ENCODE results near the gene RPL29.

Gene RPL29

GRCh38 chr3:52025453-52025852 lies 29.8 kb upstream of the RPL29 start:
- H3K9ac ChIP-seq (ENCODE audit: insufficient read length, low read depth) = no peak overlapping the region
- no peak for DNase-seq (ENCODE audit: low read depth, low spot score)
- H3K36me3 ChIP-seq (ENCODE audit: insufficient read depth, insufficient read length, low read length) = no peaks in the 10 kb centered on the region
- TF ChIP-seq YY1 (IDR thresholded peaks at IDR 0.05; ENCODE audit: insufficient read depth, insufficient read length) (no peak), ZNF274 (IDR thresholded peaks at IDR 0.05; ENCODE audit: low read depth, low read length) (no peak), SUZ12 (IDR thresholded peaks at IDR 0.05; ENCODE audit: extremely low read depth, insufficient read depth, insufficient read length) (no peak)
- H3K27me3 ChIP-seq (ENCODE audit: insufficient read depth, insufficient read length) = no peaks in the 10 kb centered on the region
- H3K4me3 ChIP-seq (ENCODE audit: insufficient read length, low read depth) = no peak overlapping the region
- H3K4me1 ChIP-seq (ENCODE audit: insufficient read depth, insufficient read length) = peaks cover 30% of the 10 kb centered on the region
- no peaks in the 10 kb centered on the region for H3K9me3 ChIP-seq (ENCODE audit: insufficient read depth, low read length)

DNA sequence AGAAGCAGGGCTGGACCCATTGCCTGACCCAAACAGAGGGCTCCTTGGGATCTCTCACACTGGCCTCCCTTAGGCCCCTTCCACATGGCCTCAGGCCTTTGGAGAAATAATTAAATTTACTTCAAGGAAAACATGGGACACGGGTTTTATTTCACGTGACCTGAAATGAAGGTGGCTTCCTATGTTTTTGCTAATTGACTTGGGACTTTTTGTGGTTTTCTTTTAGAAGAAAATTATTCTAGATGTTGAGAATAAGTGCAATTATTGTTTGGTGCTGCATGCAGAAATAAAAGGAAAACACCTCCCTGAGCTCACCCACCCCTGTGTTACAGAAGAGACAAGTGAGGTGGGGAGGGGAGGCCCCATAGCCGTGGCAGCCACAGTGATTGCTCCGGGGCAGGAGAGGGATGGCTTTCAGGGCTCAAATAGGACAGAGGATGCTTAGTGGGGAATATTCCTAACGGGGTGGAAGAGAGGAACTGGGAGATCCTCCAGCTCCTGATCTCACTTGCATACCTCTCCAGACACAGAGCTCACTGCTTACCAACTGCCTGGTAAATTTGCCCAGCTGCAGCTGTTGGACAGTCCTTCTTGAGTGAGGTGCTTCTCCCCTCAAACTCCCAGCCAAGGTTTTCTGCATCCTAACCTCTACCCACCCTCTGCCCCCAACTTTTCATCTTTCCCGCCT lies 29.2 kb upstream of the RPL29 start:
- Histone ChIP-seq H3K4me3 (ENCODE audit: insufficient read length, low read depth) (no peak overlapping the region), H3K36me3 (ENCODE audit: insufficient read depth, insufficient read length, low read length) (no peaks in the 10 kb centered on the region), H3K27me3 (ENCODE audit: insufficient read depth, insufficient read length) (no peaks in the 10 kb centered on the region), H3K4me1 (ENCODE audit: insufficient read depth, insufficient read length) (peaks cover 30% of the 10 kb centered on the region), H3K9me3 (ENCODE audit: insufficient read depth, low read length) (no peaks in the 10 kb centered on the region), H3K9ac (ENCODE audit: insufficient read length, low read depth) (no peak overlapping the region)
- no peak for DNase-seq (ENCODE audit: low read depth, low spot score)
- TF ChIP-seq ZNF274 (IDR thresholded peaks at IDR 0.05; ENCODE audit: low read depth, low read length) = no peak
- TF ChIP-seq YY1 (IDR thresholded peaks at IDR 0.05; ENCODE audit: insufficient read depth, insufficient read length) = no peak
- no peak for TF ChIP-seq SUZ12 (IDR thresholded peaks at IDR 0.05; ENCODE audit: extremely low read depth, insufficient read depth, insufficient read length)

DNA sequence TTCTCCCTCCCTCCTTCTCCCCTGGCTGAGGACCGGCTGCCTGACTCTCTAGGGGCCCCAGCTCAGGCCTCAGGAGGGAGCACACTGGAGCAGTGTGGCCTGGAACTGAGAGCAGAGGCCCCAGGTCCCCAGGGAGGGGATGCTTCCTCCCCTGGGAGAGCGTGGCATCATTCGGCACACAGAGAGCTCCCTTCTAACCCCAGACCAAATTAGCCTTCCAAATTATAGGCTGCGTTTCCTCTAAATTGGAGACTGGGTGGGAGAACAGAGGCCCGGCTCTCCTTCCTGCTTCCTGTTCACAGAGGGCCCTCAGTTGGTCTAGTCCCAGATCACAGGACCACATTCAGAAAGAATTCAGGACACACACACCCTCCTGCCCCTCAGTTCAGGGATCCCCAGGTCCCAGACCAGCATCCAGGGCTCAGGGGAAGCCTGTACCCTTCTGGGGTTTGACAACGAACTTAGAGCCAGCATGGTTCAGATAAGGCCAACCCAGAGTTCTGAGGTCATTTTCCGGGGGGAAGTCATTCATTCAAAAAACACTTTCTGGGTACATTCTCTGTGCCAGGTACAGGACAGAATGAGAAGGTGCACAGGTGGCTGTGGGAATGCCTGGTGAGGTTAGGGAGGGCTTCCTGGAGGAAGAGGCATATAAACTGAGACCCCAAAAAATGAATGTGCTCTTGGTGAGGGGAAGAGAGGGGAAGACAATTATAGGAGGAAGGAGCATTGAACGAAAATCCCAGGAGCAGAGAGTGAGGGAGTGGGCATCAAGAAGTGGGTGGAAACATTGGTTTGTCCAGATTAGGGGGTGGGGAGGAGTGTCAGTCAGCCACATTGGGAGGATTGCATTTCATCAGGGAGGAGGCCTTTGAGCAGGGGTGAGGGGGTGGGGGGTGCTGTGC lies 28.4 kb upstream of the RPL29 start:
- peaks cover 34% of the 10 kb centered on the region for H3K4me1 ChIP-seq (ENCODE audit: insufficient read depth, insufficient read length)
- no peak overlapping the region for H3K4me3 ChIP-seq (ENCODE audit: insufficient read length, low read depth)
- no peak for DNase-seq (ENCODE audit: low read depth, low spot score)
- TF ChIP-seq SUZ12 (IDR thresholded peaks at IDR 0.05; ENCODE audit: extremely low read depth, insufficient read depth, insufficient read length) = no peak
- TF ChIP-seq YY1 (IDR thresholded peaks at IDR 0.05; ENCODE audit: insufficient read depth, insufficient read length) = no peak
- TF ChIP-seq ZNF274 (IDR thresholded peaks at IDR 0.05; ENCODE audit: low read depth, low read length) = no peak
- H3K36me3 ChIP-seq (ENCODE audit: insufficient read depth, insufficient read length, low read length) = no peaks in the 10 kb centered on the region
- no peaks in the 10 kb centered on the region for H3K27me3 ChIP-seq (ENCODE audit: insufficient read depth, insufficient read length)
- no peaks in the 10 kb centered on the region for H3K9me3 ChIP-seq (ENCODE audit: insufficient read depth, low read length)
- peak overlapping the region; percentile 15 for H3K9ac ChIP-seq (ENCODE audit: insufficient read length, low read depth)

DNA sequence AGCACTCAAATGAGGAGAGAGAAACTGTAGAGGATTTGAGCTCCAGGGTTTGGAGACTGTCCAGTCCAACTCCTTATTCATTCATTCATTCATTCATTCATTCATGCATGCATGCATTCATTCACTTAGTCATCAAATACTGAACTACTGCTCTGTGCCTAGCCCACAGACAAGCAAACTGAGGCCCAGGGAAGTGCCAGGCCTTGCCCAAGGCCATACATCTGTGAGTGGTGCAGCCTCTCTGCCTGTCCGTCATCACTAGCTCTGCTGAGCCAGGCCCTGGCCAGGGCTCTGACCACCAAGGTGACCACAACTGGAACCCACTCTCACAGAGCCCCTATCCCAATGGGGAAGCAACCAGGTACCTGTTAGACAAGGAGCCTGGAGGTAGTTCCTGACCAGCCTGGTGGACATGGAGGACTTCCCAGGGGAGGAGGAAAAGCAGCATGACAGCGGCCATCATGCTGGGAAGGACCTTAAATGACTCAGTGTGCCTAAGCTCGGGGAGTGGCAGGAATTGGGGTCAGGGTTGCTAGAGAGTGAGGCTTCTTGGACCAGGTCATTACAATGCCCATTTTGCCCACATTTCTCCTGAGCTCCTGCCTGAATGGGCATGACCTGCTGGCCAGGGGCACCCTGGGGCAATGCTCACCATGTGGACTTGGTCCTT lies 27.5 kb upstream of the RPL29 start:
- Histone ChIP-seq H3K4me3 (ENCODE audit: insufficient read length, low read depth) (no peak overlapping the region), H3K9ac (ENCODE audit: insufficient read length, low read depth) (peak overlapping the region; percentile 15), H3K4me1 (ENCODE audit: insufficient read depth, insufficient read length) (peaks cover 27% of the 10 kb centered on the region), H3K27me3 (ENCODE audit: insufficient read depth, insufficient read length) (no peaks in the 10 kb centered on the region), H3K9me3 (ENCODE audit: insufficient read depth, low read length) (no peaks in the 10 kb centered on the region), H3K36me3 (ENCODE audit: insufficient read depth, insufficient read length, low read length) (no peaks in the 10 kb centered on the region)
- TF ChIP-seq SUZ12 (IDR thresholded peaks at IDR 0.05; ENCODE audit: extremely low read depth, insufficient read depth, insufficient read length) (no peak), YY1 (IDR thresholded peaks at IDR 0.05; ENCODE audit: insufficient read depth, insufficient read length) (no peak), ZNF274 (IDR thresholded peaks at IDR 0.05; ENCODE audit: low read depth, low read length) (no peak)
- no peak for DNase-seq (ENCODE audit: low read depth, low spot score)

- Histone ChIP-seq H3K4me3 (ENCODE audit: insufficient read length, low read depth) (no peak overlapping the region), H3K27me3 (ENCODE audit: insufficient read depth, insufficient read length) (no peaks in the 10 kb centered on the region), H3K9ac (ENCODE audit: insufficient read length, low read depth) (no peak overlapping the region), H3K4me1 (ENCODE audit: insufficient read depth, insufficient read length) (peaks cover 27% of the 10 kb centered on the region), H3K9me3 (ENCODE audit: insufficient read depth, low read length) (no peaks in the 10 kb centered on the region), H3K36me3 (ENCODE audit: insufficient read depth, insufficient read length, low read length) (no peaks in the 10 kb centered on the region)
- DNase-seq (ENCODE audit: low read depth, low spot score) = no peak
- TF ChIP-seq YY1 (IDR thresholded peaks at IDR 0.05; ENCODE audit: insufficient read depth, insufficient read length) = no peak
- no peak for TF ChIP-seq SUZ12 (IDR thresholded peaks at IDR 0.05; ENCODE audit: extremely low read depth, insufficient read depth, insufficient read length)
- TF ChIP-seq ZNF274 (IDR thresholded peaks at IDR 0.05; ENCODE audit: low read depth, low read length) = no peak
Observed at GRCh38 chr3:52022323-52023100, 26.8 kb upstream of the RPL29 start.

GRCh38 chr3:52021489-52022268 lies 26.0 kb upstream of the RPL29 start:
- no peaks in the 10 kb centered on the region for H3K9me3 ChIP-seq (ENCODE audit: insufficient read depth, low read length)
- H3K4me1 ChIP-seq (ENCODE audit: insufficient read depth, insufficient read length) = peaks cover 27% of the 10 kb centered on the region
- TF ChIP-seq YY1 (IDR thresholded peaks at IDR 0.05; ENCODE audit: insufficient read depth, insufficient read length) (no peak), ZNF274 (IDR thresholded peaks at IDR 0.05; ENCODE audit: low read depth, low read length) (no peak), SUZ12 (IDR thresholded peaks at IDR 0.05; ENCODE audit: extremely low read depth, insufficient read depth, insufficient read length) (no peak)
- no peak overlapping the region for H3K9ac ChIP-seq (ENCODE audit: insufficient read length, low read depth)
- no peak for DNase-seq (ENCODE audit: low read depth, low spot score)
- no peaks in the 10 kb centered on the region for H3K36me3 ChIP-seq (ENCODE audit: insufficient read depth, insufficient read length, low read length)
- no peaks in the 10 kb centered on the region for H3K27me3 ChIP-seq (ENCODE audit: insufficient read depth, insufficient read length)
- H3K4me3 ChIP-seq (ENCODE audit: insufficient read length, low read depth) = no peak overlapping the region

Measured in NT2/D1 (cell line).